Activated CD4-positive, alpha-beta T cell treated with anti-CD3 and anti-CD28 coated beads for 4 hours (primary cell): ENCODE data around the gene SRRM4.
A peak's percentile ranks its signal among the peaks of the same experiment; 100 is the strongest.
"Not testable (repeated sequence)": the region's sequence is repeated elsewhere in the genome, so short reads cannot be mapped to it uniquely, and the experiment has no call there.

Experiments used
- DNase-seq, 2 donors: peaks; one replicate each; pipeline ENCODE4 v3.0.0-alpha.2; 2020

Gene SRRM4

DNA sequence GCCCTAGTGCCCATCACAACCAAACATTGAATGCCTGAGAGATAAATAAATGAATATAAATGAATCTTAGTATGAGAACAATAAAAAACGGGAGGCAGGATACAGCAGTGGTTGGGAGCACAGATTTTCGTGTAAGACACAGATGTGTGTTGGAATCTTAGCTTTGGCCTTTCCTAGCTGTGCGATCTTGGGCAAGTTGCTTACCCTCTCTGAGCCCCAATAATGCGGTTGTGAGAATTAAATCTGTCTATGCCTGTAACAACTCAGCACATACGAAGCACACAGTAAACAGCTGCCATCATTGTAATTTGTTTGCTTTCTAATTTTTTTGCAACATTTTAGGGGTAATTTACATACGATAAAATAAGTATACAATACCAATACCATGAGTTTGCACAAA lies 89.8 kb downstream of the SRRM4 start:
- DNase-seq: no peak

DNA sequence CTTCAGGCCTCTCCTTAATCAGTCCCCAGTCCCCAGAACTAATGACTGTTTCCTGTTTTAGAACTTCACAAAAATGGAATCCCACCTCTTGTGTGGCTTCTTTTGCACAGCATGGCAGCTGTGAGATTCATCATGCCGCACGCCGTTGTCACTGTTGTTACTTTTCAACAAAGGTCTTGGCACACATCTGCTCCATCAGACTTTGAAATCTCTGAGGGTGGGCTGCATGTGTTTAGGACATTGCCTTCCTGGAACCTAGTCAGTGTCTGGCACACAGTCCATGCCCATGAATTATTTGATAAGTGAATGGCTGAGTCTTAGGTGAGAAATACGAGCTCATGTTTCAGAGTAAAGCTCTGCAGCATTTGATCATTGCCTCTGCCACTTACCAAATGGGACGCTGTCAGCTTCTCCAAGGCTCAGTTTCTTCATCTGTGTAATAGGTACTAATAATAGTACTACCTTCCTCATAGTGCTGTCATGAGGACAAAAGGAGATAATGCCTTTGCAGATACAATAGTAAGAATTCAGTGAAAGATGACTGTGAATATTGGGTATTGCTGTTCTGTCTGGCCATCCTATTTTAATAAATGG lies 90.4 kb downstream of the SRRM4 start:
- DNase-seq: no peak

DNA sequence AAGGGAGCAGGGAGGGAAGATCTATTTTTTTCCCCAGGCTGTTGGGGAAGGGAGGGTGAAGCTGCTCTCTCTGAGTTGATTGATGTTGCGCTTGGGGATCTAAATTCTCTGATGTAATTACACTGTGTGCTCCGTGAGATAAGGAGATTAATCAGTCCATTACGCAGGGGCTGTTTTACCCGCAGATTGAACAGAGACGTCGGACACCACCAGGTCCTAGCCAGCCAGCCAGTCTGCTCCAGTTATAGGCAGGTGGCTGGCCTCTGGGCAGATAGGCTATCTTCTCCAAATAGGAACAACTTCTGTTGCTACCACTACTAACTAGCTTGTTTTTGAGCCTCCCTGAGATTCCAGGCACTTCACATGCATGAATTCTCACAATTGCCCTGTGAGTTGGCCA lies 91.1 kb downstream of the SRRM4 start:
- no peak for DNase-seq

DNA sequence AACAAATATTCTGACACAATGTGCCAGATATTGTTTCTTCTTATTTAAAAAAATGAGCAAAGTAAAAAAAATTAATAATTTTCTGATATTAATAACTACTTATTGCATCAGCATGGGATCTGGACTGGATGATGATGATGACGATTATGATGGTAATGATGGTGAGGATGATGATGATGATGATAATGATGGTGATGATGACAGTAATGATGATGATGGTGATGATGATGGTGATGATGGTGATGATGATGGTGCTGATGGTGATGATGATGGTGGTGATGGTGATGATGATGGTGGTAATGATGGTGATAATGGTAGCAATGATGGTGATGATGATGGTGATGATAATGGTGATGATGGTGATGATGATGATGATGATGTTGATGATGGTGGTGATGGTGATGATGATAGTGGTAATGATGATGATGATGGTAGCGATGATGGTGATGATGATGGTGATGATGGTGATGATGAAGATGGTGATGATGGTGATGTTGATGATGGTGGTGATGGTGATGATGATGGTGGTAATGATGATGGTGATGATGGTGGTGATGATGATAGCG lies 94.0 kb downstream of the SRRM4 start:
- DNase-seq: no peak

DNA sequence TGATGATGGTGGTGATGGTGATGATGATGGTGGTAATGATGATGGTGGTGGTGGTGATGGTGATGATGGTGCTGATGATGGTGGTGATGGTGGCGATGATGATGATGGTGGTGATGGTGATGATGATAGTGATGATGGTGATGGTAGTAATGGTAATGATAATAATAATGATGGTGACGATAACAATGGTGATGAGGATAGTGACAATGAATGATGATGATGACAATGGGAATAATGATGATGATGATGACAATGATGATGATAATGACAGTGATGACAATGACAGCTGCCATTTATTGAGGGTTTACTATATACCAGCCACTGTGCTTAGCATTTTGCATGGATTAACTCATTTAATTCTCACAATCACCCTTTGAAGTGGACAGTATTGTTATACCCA lies 94.6 kb downstream of the SRRM4 start:
- no peak for DNase-seq

DNA sequence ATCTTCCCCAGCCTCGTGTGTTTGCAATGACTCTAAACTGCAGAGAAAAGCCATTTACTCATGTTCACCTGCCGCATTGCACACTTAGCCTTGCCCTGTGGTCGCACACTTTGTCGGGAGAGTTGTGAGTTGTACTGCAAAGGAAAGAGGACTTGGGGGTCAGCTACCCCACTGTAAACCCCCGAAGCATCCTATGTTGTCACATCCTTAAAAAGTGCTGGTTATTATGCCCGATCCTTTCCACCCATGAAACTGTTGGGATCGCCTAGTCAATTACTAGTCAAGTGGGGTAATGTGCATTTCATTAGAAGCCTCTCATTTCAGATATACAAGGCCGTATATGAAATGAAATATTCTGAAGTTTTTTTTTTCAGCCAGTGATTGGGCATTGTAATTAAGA lies 98.2 kb downstream of the SRRM4 start:
- no peak for DNase-seq

DNA sequence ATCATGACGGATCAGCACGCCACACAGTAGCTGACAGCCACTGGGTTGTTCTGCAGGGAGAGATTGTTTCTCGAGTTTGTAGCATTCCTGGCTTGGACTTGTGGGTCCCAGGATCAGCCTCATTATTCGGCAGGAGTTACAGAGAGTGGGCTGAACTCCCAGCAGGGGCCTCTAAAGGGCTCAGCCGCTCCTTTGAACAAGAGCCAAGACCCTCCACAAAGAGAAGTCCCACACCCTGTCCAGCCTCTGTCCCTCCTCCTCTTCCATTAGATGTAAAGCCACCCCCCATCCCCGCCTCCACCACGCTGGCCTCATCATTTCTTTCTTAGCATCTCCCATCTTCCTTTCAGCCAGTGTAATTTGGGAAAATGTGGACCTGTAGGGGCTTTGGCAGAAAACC lies 100.7 kb downstream of the SRRM4 start:
- DNase-seq: no peak

DNA sequence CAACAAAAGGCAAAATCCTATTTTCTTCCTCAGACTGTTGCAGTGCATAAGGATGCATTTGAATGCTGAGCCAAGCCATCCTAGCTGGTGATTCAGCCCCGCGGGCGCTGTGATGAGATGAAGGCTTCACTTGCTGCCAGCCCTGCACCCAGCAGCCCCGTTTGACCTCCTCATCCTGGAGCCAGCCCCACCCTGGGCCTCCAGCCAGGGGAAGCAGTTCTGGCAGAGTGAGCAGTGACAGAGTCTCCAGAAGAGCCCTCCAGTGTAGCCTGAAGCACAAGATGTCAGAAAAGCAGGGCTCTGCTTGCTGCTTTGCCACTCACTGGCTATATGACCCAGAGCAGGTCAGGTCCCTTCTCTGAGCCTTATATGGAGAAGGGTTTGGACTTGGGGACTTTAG lies 101.2 kb downstream of the SRRM4 start:
- no peak for DNase-seq

DNA sequence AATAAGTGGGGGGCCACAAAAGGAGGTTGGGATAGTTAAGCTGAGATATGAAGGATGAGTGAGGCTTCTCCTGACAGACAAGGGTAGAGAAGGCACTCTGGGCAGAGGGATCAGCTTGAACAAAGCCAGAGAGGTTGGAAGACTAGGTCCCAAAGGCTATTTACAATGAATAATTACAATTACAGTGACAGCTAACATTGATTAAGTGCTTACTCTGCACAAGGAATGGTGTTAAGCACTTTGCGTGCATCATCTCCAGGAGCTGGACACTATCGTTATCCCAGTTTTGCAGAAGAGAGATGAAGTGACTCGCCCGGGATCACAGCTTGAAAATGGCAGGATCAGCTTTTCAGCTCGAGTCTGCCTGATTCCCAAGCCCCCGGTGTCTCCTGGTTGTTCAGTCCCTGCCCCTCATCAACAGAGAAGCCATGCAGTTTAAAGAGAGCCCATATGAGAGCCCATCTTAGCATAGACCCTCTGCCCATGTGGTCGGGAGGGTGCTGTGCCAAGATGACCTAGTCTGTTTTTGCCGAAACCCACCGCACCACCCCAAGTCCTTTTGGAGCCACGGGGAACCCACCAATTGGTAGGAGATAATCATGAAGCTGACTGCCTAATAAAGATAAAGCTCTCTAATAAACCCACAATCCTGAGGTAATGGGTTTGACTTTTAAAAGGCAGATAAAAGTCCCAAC lies 107.5 kb downstream of the SRRM4 start:
- DNase-seq: no peak

DNA sequence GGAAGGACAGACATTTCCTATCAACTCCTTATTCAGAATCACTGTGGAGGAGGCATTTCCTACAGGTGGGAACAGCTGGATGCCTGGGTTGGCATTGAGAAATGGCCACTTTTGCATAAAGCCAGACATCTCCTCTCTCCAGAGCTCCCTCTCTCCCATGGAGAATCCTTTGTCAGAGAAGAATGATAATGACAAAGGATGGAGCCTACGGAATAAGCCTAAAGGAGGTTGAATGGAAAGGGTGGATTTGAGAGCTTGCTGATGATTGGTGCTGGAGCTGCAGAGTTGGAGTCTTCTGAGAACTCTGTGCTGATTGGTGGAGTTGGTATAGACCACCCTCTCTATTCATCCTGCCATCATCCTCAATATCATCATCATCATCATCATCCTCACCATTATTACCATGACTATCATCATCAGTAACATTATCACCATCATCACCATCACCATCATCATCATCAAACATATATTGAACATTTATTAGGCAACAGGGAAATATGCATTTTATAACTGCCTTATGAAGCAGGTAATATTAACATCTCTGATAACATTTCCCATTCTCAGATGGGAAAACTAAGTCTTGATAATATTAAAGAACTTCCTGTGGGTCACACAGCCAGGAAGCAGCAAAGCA lies 108.2 kb downstream of the SRRM4 start:
- DNase-seq: no peak

DNA sequence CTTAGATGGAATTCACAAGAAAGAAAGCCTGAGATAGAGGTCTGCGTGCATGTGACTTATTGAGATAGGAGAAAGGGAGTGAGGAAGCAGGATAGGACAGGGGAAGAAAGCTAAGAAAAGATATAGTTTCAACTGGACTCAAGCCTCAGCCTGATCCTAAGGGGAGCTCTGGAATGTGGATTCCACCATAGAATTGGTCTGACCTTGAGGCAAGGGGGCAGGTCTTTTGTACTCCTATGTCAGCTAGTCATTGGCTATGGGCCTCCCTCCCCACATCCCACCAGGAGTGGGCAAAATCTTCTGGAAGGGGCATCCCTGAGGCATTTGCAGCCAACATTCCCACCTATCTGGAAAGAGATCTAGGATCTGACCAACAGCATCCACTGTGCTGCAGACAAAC lies 108.9 kb downstream of the SRRM4 start:
- DNase-seq: no peak

DNA sequence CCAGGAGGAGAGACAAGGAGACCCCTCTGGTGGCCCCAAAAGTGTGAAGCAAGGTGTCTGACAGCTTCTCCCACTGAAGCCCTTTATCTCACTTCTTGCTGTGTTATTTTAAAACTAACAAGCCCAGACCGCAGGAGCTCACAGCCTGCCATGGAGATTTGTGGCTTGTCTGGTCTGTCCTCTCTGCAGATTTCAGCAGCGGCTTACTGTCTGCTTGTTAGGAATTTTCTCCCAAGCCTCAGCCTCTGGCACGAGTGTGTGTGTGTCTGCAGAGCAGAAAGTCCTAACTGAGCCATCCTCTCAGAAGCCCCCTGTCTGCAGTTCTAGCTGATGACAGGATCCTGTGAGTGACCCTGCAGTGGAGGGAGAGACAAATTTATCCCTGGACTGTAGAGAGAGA lies 109.5 kb downstream of the SRRM4 start:
- DNase-seq: no peak

DNA sequence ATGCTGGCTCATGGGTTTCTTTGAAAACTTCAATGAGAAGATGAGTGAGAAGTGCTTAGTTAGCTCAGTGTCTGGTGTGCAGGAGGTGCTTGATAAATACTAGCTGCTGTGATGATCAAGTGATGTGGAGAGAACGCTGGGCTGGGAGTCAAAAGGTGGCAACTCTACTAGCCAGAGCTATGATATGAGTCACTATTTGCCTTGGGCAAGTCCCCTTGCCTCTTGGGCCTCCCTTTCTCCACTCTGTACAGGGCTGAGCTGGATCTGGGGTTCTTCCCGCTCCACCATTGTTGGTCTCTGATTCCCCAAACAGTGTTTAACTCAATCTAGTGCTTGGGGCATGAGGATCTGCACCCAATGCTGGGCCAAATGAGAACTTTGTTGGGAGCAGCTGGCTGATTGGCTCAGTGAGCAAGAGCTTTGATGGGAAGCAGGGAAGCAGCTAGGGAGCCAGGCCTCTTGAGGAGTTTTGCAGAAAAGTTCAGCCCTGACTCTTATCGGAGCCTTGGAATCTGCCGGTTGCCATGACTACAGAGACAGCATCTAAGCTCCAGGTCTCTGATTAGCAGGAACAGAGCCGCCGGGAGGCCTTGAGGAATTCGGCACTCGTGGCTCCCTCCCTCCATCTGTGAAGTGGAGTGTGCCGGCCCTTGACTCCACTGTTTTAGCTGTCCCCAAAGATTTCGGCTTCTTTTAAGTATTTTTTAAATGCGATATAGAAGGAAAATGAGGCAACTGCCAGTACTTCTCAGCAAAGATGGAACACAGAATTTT lies 115.3 kb downstream of the SRRM4 start:
- DNase-seq: no peak

DNA sequence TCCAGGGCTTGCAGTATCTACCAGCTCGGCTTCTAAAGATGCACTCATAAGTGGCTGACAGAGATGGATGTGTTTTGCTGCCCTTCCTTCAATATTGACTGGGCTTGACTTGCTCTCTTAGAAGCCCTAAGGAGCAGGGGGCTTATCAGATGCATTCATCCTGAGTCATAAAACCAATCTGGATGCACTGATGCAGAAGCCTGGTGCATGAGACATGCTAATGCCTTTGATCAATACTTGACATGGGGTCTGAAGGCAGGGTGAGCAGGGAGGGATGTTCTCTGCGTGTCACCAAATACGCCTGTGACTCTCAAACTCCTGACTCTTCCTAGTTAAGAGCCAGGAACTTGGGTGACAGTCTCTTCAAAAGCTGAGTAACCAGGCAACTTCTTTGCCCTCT lies 119.6 kb downstream of the SRRM4 start:
- DNase-seq: no peak

DNA sequence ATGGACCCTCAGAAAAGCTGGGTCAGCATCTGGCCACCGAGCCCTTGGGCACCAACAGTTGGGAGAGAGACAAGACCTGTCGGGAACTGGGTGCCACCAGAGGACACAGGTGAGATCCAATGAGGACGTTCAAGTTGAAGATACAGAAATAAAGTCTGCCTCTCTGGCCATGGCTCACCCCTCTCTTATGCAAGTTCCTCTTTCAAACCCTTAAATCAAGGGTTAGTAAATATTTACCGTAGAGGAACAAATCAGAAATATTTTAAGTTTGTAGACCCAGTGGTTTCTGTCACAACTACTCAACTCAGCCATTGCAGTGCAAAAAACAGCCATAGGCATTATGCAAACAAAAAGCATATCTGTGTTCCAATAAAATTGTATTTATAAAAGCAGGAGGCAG lies 120.9 kb downstream of the SRRM4 start:
- no peak for DNase-seq

DNA sequence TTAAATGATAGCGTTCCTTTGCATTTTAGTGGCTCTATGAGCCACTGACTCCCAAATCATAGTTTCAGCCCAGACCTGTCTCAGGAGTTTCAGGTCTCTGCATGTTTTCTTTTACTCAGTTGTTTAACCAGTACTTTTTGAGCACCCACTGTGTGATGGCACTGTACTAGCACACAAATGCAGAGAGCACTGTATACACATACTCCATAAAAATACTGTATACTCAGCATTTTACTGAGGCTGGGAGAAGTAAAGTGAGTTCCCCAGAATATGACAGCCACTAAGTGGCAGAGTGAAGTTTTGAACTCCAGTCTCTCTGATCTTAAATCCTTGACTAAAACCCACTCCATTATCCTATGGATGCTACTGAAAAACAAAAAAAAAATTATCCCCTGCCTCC lies 121.4 kb downstream of the SRRM4 start:
- no peak for DNase-seq

DNA sequence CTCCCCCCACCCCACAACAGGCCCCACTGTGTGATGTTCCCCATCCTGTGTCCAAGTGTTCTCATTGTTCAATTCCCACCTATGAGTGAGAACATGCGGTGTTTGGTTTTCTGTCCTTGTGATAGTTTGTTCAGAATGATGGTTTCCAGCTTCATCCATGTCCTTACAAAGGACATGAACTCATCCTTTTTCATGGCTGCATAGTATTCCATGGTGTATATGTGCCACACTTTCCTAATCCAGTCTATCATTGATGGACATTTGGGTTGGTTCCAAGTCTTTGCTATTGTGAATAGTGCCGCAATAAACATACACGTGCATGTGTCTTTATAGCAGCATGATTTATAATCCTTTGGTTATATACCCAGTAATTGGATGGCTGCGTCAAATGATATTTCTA lies 123.6 kb downstream of the SRRM4 start:
- not testable (repeated sequence) for DNase-seq

DNA sequence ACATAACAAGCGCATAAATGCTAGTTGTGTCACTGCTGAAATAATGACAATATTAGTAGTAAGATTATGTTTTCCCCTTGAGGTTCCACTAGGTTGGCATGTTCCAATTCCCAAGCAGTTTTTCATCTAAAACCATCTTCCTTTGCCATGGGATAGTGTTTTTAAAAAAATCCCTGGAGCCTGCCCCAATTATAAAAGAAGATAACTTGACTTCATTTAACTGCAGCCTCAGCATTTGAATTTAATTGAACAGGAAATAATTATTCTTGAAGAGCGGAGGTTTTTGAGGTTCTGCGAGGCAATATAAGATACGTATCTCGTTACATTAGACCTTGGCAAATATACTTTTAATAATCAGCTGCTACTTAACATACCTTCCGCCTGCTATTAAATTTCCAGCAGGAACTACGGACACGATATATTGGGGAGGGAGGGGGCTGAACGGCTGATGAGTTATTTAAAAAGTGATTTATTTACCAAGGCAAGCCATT lies 132.2 kb downstream of the SRRM4 start:
- no peak for DNase-seq

DNA sequence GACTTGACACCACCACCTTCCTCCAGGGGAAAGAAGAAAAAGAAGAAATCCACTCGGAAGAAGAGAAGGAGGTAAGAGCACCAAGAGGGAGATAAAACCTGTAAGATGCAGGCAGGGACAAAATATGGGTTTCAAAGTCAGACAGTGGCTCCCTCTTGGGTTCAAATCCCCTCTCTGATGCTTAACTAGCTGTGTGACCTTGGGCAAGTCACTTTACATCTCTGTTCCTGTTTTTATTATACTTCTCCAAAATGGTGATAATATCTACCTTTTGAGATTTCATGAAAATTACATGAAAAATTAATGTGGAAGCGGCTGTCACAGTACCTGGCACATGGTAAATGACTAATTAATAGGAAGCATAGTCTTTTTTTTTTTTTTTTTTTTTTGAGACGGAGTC lies 133.0 kb downstream of the SRRM4 start:
- DNase-seq: no peak

DNA sequence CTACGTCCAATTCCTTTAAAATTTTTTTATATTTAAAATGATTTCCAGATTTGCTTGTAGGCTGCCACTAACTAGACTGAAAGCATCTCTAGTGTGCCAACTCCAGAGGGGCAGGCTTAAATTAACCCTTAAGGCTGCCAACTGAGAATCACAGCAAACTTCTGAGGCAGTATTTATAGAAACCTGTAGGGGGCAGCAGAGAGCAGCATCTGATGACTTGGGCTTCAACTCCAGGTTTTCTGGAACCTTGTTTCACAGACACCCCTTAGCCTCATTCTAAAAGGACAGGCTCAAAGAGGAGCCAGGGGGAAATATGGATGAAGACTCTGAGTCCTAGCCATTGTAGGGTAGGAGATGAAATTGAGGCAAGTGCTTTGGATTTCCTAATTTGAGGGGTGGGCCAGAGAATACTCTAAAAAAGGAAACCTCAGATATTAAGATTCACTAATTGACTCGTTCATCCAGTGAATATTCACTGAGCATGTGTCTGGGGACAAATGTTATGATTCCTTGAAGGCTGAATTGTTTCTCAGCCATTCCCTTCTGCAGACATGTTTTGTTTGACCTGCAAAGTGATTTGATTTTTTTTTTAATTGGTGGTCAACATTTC lies 134.1 kb downstream of the SRRM4 start:
- peak; percentile 2 to 12 for DNase-seq

DNA sequence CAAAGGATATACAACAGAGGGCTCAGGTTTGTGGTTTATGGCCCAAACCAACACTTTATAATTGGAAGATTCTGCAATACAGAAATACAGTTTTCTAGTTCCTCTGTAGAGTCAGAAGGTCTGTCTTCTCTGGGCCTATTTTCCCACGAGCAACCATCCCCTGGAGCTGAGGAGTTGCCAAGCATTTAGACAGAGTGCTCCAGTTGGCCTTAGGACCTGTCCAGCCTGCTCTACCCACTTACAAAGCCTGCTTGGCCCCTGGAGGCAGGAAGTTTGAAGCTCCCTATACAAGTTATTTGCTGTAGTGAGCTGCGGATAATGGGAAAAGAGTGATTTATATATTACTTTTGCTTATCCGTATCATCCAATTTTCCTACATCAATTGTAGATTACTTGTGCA lies 136.6 kb downstream of the SRRM4 start:
- no peak for DNase-seq

DNA sequence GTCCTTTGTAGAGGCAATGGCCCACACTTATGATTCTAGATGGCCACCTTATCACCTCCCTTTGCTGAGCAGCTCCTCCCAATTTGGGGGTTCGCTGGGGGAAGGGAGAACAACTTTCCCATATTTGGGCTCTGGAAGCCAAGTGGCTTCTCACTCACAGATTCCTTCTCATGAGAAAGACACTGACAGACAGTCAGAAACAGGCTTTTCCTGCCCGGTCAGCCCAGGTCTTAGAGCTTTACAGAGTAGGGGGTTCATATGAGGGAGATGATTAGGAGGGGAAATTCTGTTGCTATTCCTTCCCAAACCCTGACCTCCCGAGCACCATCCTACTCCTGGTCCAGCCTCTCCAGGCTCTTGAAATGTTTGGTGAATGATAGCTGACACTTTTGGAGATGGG lies 137.3 kb downstream of the SRRM4 start:
- no peak for DNase-seq

DNA sequence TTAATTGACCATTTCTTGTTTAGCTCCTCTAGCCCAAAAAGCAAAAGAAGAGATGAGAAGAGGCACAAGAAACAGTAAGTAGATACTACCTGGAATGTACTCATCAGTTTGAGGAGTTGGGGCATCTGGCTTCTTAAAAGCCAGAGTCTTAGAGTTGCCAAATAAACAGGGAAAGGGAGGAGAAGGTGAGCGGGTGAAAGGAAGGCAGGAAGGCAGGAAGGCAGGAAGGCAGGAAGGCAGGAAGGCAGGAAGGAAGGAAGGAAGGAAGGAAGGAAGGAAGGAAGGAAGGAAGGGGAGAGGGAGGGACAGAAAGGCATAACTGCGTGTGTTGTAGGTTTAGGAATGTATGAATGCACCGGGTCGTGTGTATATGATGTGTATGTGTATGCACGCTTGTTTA lies 140.7 kb downstream of the SRRM4 start:
- DNase-seq: no peak
